Measurements from ENCODE around the gene FRS2.

The FRS2 gene

DNA sequence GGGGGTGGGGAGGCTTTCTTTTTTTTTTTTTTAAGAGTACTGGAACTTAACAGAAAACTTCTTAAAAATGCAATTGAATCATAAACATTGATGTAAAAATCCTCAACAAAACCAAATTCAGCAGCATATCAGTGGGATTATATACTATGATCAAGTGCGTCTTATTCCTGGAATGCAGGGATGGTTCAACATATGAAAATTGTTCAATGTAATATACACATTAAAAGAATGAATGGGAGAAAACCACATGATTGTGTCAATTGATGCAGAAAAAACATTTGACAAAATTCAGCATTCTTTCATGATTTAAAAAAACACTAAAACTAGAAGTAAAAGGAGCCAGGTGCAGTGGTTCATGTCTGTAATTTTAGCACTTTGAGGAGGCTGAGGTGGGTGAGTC lies 73.9 kb downstream of the FRS2 start:
- no peak for DNase-seq

- DNase-seq, result no peak
Measured at GRCh38 chr12:69545081-69545480, 74.9 kb downstream of the FRS2 start.

DNA sequence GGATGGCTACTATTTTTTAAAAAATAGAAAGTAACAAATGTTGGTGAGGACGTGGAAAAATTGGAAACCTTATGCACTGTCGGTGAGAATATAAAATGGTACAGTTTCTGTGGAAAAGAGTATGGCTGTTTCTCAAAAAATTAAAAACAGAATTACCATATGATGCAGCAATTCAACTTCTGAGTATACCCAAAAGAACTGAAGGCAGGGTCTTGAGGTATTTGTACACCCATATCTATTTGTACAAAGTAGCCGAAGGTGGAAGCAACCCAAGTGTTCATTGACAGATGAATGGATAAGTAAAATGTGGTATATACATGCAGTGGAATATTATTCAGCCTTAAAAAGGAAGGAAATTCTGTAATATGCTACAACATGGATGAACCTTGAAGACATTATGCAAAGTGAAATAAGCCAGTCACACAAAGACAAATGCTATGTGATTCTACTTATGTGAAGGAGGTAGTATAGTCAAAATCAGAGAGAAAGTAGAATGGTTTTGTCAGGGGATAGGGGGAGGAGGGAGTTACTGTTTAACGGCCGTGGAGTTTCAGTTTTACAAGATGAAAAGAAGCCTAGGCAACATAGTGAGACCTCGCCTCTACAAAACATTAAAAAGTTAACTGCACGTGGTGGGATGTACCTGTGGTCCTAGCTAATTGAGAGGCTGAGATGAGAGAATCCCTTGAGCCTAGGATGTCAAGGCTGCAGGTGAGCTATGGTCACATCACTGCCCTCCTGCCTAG lies 76.7 kb downstream of the FRS2 start:
- no peak for DNase-seq

GRCh38 chr12:69548687-69549086 lies 78.5 kb downstream of the FRS2 start:
- no peak for DNase-seq

- no peak for DNase-seq
Measured at GRCh38 chr12:69550569-69551350, 80.6 kb downstream of the FRS2 start.

DNA sequence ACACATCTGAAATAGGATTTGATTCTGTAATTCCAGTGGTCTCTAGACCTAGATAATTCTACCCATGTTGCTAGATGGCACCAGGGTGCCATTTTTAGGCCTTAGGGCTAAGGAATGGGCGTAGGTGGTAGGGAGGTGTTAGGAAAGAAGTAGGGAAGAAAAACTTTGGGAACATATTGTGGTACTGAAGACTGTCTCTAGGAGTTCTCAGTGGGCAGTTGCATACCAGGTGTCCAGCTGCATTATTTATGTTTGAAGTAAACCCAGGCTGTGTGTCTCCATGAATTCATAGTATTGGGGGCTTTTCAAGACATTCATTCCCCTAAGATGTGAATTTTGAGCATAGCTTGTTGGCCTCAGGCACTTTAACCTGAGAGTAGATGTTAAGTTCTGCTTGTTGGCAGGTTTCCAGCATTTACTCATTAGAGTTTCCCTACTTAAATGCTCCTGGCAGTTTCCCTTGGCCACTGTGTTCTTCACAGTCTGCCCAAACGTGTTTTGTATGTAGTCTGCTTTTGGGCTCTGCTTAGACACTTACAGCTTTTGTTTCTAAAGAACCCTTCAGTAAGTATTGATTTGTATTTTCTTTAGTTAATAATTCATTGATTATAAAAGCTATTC lies 83.5 kb downstream of the FRS2 start:
- no peak for DNase-seq

- no peak for DNase-seq
Measured at GRCh38 chr12:69555461-69555860, 85.3 kb downstream of the FRS2 start.

DNA sequence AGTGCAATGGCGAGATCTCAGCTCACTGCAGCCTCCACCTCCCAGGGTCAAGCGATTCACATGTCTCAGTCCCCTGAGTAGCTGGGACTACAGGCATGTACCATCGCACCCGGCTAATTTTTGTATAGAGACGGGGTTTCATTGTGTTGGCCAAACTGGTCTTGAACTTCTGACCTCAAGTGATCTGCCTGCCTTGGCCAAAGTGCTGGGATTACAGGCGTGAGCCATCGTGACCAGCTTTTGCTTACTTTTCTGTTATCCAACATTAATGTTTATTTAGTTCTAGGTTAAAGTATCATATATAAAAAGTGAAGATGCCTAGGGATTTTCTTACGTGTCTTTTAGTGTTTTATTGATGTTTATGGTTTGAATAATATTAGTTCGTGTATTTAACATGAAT lies 86.2 kb downstream of the FRS2 start:
- DNase-seq, result no peak

DNA sequence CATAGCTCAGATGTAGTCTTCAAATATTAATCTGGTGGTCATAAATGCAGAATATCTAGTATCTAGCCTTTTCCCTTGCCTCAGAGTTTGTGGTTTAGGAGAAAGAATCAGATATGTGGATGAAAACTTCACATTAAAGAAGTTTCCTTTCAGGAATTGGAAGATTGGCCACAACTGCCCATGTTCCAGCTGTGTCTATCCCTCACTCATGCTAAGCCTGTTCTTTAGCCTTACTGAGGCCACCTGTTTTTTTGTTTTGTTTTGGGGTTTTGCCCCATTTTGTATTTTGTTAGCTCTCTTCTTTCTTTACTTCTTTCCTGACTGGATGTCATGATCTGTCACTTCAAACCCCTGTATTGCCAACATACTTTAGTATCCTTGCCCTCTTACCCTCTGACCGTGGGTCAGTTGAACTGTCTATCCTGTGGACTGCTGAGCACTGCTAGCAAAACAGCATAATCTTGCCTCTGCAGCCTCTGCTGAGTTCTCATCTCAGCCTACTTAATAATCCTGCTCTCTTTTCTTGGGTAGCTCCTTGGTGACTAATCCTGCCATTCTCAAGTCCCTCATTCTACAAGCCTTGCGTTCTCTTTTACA lies 93.1 kb downstream of the FRS2 start:
- DNase-seq, result no peak

DNA sequence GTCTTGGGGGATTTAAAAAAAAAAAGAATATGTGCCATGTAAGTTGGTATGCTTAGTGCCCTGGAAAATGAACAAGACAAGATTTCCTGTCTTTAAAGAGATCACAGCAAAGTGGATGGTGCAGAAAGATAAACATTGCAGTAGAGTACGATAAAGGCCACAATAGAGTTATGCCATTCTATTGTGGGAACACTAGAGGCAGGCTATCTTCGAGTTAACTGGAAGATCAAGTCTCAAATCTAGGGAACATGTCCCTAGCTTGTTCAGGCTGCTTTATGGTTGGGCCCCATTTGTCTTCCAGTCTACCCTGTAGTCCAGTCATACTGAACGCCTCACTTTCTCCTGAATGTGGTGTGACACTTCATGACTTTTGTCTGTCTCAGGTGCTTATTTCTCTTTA lies 96.4 kb downstream of the FRS2 start:
- DNase-seq, result no peak

- DNase-seq, result no peak
Measured at GRCh38 chr12:69569236-69569635, 99.0 kb downstream of the FRS2 start.

- no peak for DNase-seq
Measured at GRCh38 chr12:69570000-69570516, 99.9 kb downstream of the FRS2 start.

DNA sequence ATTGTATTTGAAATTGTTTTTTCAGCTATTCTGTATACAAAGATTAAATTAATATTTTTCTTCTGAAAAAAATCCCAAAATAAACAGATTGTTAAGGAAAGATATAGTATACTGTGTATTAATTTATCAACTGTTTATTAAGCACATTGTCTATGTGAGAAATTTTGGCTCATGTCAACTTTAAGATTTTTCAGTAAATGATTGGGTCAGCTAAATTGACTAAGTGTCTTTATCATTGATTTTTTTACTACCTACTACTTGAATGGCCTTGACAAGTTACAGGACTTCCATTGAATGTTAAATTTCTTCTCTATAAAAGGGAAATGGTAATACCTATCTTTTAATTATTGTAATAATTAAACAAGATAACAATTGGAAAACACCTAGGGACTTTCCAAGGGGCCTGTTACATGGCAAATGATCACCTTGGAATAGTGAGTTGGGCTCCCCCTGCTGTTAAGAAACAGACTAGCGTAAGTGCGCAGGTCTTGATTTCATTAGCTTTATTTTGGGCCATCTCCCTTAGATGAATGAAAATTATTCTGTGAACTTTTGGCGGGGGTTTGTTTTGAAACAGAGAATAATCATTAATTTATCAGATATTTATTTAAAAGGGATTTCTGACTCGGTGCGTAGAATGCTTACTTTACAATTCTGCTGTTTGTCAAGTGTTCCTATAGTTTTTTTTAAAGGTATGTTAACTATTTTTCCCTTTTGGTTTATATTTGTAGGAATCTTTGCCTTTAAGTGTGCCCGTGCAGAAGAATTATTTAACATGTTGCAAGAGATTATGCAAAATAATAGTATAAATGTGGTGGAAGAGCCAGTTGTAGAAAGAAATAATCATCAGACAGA lies 100.6 kb downstream of the FRS2 start:
- DNase-seq, result peak; percentile 44

GRCh38 chr12:69575346-69575745 lies 105.2 kb downstream of the FRS2 start:
- DNase-seq, result no peak

- no peak for DNase-seq
Measured at GRCh38 chr12:69578283-69578682, 108.1 kb downstream of the FRS2 start.

DNA sequence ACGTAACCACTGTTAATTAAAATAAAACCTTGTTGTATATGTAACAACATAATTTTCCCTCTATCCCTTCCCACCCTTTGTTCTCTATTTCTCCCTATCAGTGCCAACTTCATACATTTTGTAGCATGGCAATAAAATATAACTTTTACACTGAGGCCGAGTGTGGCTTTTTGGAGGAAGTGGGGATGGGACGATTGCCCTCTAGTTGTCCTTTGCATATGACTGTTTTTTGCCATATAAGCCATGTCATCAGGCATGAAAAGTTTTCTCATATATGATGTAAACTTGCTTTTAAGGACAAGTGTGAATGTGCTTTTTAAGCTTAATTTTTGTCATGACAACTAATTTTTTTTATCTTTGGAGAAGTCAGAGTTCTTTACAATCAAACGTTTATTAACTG lies 108.8 kb downstream of the FRS2 start:
- DNase-seq, result no peak

GRCh38 chr12:69580074-69580473 lies 109.9 kb downstream of the FRS2 start:
- no peak for DNase-seq

DNA sequence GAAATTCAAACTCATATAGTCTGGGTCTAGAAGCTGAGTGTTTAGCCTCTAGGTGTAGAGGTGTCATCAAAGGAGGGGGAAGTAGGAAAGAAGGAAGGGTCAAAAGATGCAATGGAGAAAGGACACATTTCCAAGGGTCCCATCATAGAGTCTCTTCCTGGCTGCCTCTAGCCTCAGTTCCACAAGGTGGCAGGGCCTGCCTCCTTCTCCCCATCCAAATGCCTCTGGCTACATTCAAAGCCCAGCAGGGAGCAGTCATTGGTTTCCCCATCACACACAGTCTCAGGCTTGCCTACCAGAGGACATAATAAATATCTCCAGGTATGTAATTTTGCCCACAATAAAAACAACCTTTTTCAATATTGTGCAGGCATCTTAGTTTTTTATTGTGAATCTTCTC lies 113.0 kb downstream of the FRS2 start:
- no peak for DNase-seq

DNA sequence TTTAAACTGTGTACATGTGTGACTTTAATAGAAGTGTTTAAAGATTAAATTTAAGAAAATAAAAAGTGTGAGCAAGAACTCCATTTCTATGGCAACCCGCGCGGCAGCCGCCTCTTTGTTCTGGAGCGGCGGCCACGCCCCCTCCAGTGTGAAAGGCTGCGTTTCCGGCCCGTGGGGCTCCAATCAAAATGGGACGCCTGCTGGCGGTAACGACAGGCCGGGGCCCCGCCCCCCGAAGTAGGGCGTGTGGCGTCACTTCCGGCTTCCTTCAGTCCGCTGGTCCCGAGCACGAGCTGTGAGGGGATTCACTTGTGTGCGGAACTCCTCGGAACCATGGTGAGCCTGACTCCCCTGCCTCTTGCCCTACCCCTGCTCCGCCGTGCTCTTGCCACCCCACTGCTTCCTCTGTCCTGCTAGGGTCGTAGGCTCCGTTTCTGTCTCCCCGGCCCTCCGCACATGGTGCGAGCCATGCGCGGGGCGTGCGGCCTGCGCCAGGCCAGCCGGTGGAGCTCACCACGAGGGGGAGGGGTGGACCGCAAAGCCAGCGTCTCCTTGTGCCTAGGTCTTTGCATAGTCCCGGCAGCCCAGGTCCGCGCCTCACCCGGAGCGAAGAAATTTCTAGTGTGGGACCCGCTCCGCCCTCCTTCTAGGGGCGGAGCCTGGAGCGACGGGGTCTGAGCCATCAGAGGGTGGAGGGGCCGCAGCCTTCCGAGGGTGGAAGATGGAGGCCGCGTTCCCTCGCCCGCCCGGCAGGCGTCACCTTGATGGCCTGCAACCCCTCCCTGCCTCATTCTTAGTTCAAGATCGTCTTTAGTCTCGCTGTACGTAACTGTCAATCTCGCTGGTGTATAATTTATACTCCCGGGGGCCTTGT lies 115.2 kb downstream of the FRS2 start, which contains the start of gene CCT2:
CCT2 (plus strand) TSS at position 271 of the 874 bp plus-strand sequence; CDS start at position 334, 63 bp downstream.
- peak; percentile 96 for DNase-seq

DNA sequence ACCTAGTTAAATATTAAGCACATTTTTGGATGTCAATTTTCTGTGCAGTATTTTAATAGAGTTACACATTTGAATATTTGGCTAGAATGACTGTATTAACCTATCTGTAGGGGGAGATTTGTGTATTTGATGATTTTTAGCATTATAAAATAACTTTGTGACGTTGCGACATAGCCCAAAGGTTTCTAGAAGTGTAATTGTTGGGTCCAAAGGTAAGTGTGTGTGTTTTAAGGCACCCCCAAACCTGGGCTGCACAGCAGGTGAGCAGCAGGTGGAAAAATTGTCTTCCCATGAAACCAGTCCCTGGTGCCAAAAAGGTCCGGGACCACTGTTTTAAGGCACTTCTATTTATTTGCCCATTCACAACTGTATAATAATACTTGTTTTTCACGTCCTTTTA lies 118.3 kb downstream of the FRS2 start:
- DNase-seq, result no peak

- DNase-seq, result no peak
Measured at GRCh38 chr12:69589082-69589481, 118.9 kb downstream of the FRS2 start.
